Measurements from ENCODE around the gene RAET1E. TPM values are rescaled to one million over a fixed set of nuclear protein-coding genes. Genes with fewer than 3 reads are reported as not detected.

Gene RAET1E
- total and polyA plus RNA-seq, 7 donors, result 0.04 to 17.2 (median 3.1) TPM

DNA sequence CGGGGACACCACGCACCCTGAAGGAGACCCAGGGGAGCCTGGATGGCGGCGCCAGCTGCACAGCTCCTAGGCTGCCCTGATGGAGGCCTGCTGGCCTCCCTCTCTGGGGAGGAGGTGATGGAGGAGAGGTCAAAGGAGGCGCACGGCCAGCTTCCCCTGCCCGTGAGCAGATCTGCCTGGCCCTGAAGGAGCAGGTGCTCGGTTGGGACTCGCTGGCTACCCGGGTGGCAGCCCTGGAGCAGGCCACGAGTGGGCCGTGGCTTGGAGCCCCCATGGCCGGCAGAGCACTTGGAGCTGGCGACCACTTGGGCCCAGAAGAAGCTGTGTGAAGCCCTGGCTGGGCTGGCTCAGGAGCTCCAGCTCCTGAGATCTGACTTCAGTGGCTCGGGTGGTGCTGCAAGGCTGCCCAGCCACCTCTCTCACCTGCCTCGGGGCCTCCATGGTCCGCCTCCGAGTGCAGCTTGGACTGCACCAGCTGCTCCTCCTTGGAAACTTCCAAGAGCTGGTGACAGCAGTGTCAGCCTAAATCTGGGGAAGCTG lies 7.5 kb upstream of the RAET1E start:
- H3K4me3 ChIP-seq, result no peak overlapping the region
- H3K4me1 ChIP-seq, result no peaks in the 10 kb centered on the region
- TF ChIP-seq CTCF (IDR thresholded peaks at IDR 0.05), result no peak
- H3K9me3 ChIP-seq, result no peaks in the 10 kb centered on the region
- peak in 3 of 4 donors; percentile 6 to 27 (median 18) for ATAC-seq
- WGBS, 3 donors, result 72 to 83% (median 77%) methylated on average over 17 to 18 of the region's 18 CpGs
- no peaks in the 10 kb centered on the region for H3K27me3 ChIP-seq (ENCODE audit: insufficient read depth in 3 of 3, low read length in 2 of 3)
- no peak for DNase-seq
- no peak overlapping the region for H3K27ac ChIP-seq
- no peaks in the 10 kb centered on the region for H3K36me3 ChIP-seq (ENCODE audit: insufficient read depth in 1 of 2, low read depth in 1 of 2)
- intact Hi-C loops (cut with DNase I), result no loop called here

GRCh38 chr6:149904661-149905370 lies 6.9 kb upstream of the RAET1E start:
- intact Hi-C loops (cut with DNase I), result no loop called here
- ATAC-seq (peak in 3 of 4 donors; percentile 36 to 60 (median 46)), DNase-seq (peak in 1 of 2 donors; percentile 74)
- no peak for TF ChIP-seq CTCF (IDR thresholded peaks at IDR 0.05)
- Histone ChIP-seq H3K27me3 (ENCODE audit: insufficient read depth in 3 of 3, low read length in 2 of 3) (no peaks in the 10 kb centered on the region), H3K27ac (no peak overlapping the region), H3K4me3 (no peak overlapping the region), H3K4me1 (no peaks in the 10 kb centered on the region), H3K36me3 (ENCODE audit: insufficient read depth in 1 of 2, low read depth in 1 of 2) (no peaks in the 10 kb centered on the region), H3K9me3 (no peaks in the 10 kb centered on the region)
- 64 to 75% (median 65%) methylated on average over 13 of the region's 13 CpGs for WGBS, 3 donors

GRCh38 chr6:149903938-149904611 lies 6.2 kb upstream of the RAET1E start:
- intact Hi-C loops (cut with DNase I), result no loop called here
- 46 to 61% (median 55%) methylated on average over 5 of the region's 5 CpGs for WGBS, 3 donors
- Histone ChIP-seq H3K36me3 (ENCODE audit: insufficient read depth in 1 of 2, low read depth in 1 of 2) (no peaks in the 10 kb centered on the region), H3K27ac (no peak overlapping the region), H3K9me3 (no peaks in the 10 kb centered on the region), H3K4me3 (no peak overlapping the region), H3K4me1 (no peaks in the 10 kb centered on the region), H3K27me3 (ENCODE audit: insufficient read depth in 3 of 3, low read length in 2 of 3) (no peaks in the 10 kb centered on the region)
- no peak for TF ChIP-seq CTCF (IDR thresholded peaks at IDR 0.05)
- peak; percentile 50 to 86 (median 64) for ATAC-seq
- DNase-seq, result no peak

DNA sequence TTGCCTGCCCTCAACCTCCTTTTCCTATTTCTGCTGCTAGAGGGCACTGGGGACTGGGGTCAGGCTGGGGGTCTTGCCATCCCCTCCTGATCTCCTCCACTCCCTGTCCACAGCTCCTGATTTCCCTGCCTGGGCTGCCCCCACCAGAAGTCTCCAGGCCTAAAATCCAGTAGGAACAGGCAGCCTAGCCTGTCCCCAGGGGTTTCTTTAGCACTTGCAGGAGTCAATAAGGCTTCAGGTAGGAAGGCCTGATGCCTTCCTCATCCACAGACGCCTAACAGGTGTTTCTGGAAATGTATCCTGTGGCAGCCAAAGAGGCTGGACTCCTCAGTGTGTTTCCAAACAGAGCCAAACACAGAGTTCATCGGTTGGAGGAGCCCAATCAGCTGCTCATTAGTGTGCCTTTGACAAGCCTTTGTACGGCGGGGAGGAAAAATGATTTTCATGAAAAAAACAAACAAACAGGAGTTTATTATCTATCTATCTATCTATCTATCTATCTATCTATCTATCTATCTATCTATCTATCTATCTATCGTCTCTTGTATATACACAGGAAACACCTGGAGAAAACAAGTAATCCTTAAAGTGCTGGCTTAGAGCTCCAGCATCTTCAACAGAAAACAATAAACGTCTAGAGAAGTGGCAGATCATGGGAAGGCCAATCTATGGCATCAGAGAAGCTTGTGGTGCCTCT lies 3.7 kb upstream of the RAET1E start:
- H3K4me1 ChIP-seq, result peaks cover 15% of the 10 kb centered on the region
- WGBS, 3 donors, result 82 to 84% (median 83%) methylated on average over 6 of the region's 6 CpGs
- no peaks in the 10 kb centered on the region for H3K9me3 ChIP-seq
- DNase-seq, result no peak
- ATAC-seq, result no peak
- no peak for TF ChIP-seq CTCF (IDR thresholded peaks at IDR 0.05)
- no peaks in the 10 kb centered on the region for H3K36me3 ChIP-seq (ENCODE audit: insufficient read depth in 1 of 2, low read depth in 1 of 2)
- H3K27me3 ChIP-seq (ENCODE audit: insufficient read depth in 3 of 3, low read length in 2 of 3), result no peaks in the 10 kb centered on the region
- no peak overlapping the region for H3K27ac ChIP-seq
- no peak overlapping the region for H3K4me3 ChIP-seq
- intact Hi-C loops (cut with DNase I), result no loop called here
